GM13976 (cell line): ENCODE measurements around the gene XPC.
"Not testable (repeated sequence)": the region's sequence is repeated elsewhere in the genome, so short reads cannot be mapped to it uniquely, and the experiment has no call there.

Source experiments
- DNase-seq: peaks from one replicate; pipeline ENCODE4 v3.0.0; 2012; ENCODE audit warnings: low spot score
- in situ Hi-C: fragments of 300-500 bp; cut with MboI; formaldehyde crosslinking; loops from one replicate; pipeline ENCODE4 v1.12.0; 2022; ENCODE audit warnings: low sequenced_read_pairs, mixed read lengths, inconsistent platforms; ENCODE audit not compliant: unreplicated experiment
- TF ChIP-seq, protein P1 (sequence below): IDR thresholded peaks from 2 replicates; pipeline ENCODE4 v1.5.1; 2012; ENCODE audit warnings: borderline replicate concordance, mild to moderate bottlenecking; ENCODE audit not compliant: insufficient read depth; ENCODE audit errors: extremely low read depth, missing control alignments, control extremely low read depth

The XPC gene

DNA sequence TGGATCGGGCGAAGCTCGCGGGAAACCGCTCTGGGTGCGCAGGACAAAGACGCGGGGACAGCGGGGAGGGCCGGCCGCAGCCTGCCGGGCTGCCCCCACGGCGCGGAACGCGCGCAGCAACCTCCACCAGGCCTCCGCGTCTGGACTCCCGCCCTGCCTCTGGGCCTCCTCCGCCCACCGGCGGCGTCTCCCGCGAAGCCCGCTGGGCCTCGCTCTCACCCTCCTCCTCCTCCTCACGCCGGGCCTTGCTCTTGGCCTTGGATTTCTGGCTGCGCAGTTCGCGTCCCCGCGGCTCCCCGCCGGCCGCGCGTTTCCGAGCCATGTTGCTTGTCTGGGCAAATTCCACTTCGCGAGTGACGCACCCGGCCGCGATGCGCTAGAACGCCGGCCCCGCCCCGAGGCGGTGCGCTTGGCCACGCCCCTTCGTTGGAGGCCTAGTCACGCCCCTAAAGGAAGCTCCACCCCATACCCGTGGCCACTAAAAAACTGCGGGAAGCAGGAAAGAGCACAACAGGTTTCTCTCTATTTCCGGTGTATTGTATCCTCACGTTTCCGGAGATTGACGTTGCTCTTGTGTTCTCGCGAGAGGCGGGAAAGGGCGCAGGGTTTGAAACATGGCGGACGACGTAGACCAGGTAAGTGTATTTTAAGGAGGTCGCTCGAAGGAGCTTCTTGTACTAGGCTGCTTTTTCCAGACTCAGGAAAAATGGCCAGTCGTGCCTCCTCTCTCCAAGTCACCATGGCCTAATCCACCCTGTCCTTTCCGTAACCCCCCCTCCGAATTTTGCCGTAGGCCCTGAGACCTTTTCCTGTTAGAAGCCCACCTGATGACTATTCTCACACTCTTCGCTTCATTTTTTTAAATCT lies at the start of gene XPC, which contains the start of gene LSM3:
Gene XPC (minus strand): TSS at position 355 of the 867 bp plus-strand sequence. CDS start 33 bp downstream, at position 322.
Gene LSM3 (plus strand): TSS at position 571 of the 867 bp plus-strand sequence. CDS start 44 bp downstream, at position 615.
- TF ChIP-seq, protein P1, sequence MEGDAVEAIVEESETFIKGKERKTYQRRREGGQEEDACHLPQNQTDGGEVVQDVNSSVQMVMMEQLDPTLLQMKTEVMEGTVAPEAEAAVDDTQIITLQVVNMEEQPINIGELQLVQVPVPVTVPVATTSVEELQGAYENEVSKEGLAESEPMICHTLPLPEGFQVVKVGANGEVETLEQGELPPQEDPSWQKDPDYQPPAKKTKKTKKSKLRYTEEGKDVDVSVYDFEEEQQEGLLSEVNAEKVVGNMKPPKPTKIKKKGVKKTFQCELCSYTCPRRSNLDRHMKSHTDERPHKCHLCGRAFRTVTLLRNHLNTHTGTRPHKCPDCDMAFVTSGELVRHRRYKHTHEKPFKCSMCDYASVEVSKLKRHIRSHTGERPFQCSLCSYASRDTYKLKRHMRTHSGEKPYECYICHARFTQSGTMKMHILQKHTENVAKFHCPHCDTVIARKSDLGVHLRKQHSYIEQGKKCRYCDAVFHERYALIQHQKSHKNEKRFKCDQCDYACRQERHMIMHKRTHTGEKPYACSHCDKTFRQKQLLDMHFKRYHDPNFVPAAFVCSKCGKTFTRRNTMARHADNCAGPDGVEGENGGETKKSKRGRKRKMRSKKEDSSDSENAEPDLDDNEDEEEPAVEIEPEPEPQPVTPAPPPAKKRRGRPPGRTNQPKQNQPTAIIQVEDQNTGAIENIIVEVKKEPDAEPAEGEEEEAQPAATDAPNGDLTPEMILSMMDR = no peak
- DNase-seq = peak; percentile 94
- in situ Hi-C loops = no loop called here

DNA sequence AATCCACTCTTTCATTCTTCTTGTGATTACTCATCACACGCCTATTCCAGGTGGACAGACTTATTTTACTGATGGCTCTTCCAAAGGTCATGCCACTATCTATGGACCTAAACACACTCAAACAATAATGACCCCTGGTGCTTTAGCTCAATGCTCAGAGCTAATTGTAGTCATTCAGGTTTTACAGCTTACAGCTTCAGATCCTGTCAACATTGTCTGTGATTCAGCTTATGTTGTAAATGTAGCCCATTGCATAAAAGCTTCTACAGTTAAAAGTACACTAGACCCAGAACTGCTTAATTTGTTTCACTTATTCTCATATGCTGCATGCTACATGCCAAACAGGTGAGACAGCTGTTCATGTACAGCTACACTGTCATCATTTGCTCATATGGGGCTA lies 49.5 kb upstream of the XPC start:
- TF ChIP-seq, protein P1 = no peak
- no peak for DNase-seq
- in situ Hi-C loops = no loop called here

DNA sequence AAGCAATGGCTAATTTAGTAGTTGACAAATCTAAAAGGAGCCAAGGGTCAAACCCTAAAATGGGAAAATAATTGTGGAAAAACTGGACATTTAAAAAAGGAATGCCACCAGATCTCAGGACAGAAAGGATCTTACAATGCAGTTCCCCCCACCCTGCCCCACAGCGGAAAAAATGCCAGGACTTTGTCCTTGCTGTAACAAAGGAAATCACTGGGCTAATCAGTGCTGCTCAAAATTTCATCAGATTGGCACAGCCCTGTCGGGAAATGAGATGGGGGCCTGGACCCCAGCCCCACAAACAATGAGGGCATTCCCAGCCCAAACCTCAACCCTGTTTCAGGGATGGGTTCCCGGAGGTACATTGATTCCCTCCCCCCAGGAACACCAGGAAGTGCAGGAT lies 48.0 kb upstream of the XPC start:
- in situ Hi-C loops, DNase-seq: not testable (repeated sequence)

DNA sequence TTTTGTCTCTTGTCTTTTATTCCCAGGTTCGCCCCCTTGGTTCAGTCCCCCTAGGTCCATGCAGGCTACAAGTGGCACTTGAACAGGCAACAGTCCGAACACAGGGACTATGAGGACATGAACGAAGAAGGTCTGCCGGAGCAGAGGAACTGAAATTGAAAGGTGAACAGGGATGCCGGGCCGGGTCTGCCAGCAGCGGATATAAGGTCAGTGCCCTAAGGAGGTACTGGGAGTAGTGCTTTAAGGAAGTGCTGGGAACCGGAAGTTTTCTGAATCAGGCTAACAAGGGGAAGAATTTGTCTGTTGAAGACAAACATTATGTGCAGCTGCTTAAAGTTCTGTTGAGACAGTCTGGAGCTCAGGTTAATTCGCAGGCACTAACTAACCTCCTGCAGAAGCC lies 47.0 kb upstream of the XPC start:
- no peak for DNase-seq
- in situ Hi-C loops = no loop called here
- TF ChIP-seq, protein P1 = no peak

DNA sequence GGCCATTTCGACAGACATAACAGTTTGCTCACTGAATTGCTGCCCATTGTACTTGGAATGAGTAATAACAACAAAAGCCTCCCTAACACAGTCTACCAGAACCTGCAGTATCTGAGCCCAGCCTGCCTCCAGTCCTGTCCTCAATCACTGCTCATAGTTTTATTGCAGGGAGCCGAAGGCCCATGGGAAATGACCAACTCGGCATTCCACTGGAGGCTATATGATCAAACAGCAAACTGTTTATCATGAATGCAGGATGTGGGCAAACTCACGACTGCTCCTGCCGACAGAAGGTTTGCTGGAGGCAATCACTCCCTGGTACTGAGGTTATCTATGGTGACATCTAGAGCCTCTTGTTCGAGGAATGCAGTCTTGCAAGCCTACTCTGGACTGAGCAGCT lies 46.5 kb upstream of the XPC start:
- TF ChIP-seq, protein P1 = no peak
- in situ Hi-C loops = no loop called here
- DNase-seq = no peak

DNA sequence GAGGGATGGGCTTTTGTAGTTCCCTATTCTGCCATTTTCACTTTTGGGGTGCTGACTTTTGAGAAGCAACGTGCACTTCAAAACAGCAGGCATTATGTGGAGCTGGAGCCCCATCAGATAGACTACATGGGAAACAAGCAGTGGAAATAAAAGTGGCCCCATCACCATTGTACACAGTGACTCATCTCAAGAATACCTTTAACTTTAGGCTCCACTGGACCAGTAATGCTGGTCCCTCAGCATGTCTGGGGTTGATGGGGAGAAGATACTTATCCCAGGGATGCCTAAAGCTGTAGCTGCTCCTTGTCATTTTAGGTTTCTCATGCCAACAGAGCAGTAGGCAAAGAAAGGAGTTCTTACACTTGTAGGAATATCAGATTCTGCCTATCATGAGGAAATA lies 45.2 kb upstream of the XPC start:
- DNase-seq = no peak
- TF ChIP-seq, protein P1 = no peak
- in situ Hi-C loops = no loop called here

DNA sequence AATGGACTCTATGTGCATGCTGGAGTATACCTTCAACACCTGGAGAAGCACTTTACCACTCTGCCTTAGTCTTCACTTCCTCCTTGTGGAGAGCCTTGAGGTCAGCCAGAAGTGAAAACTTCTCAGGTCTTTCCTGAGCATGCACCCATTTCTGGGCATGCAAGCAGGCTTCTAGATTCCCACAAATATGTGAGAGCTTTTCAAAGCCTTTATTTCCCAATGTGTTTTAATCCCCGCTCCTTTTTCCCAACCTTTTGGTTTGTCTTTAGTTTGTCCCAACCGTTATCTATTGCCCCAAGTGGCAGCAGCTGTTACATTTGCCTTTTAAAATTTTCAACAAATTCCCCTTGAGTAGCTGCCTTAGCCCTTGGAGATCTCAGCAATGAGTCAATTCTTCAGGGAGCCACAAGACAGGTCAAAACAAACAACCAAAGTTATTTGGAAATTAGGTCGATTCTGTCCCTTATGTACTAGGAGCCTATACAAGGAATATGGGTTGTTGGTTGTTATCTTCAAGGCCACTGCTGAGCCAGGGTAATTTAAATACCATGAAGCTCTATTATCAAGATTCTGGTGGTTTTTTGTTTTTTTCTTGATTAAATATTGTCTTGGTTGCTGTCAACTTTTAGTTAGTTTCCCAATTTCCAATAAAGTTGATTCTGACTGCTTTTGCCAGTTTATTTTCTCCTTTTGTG lies 44.6 kb upstream of the XPC start:
- in situ Hi-C loops = no loop called here
- no peak for DNase-seq

More for the DNA sequence above, 44.6 kb upstream of the XPC start:
- TF ChIP-seq, protein P1 = no peak
